Measurements from ENCODE around the gene ASCL5. TPM values are rescaled to one million over a fixed set of nuclear protein-coding genes. Genes with fewer than 3 reads are reported as not detected.

ASCL5 gene
- total and polyA plus RNA-seq, 3 experiments from 2014 or later = 0.22 TPM; not detected in 2

- H3K9me3 Mint-ChIP-seq = no peaks in the 10 kb centered on the region
- ChIA-PET CTCF (interaction anchor here (0.6 kb wide), 1 partner anchor 29 kb away, joined by 3 read pairs; no protein-coding TSS in a partner anchor), POLR2A (no interaction called here)
- DNase-seq = peak in 1 of 5 donors; percentile 14
- Histone ChIP-seq H3K27me3 (ENCODE audit: insufficient read depth, low read length, poor library complexity, severe bottlenecking) (no peaks in the 10 kb centered on the region), H3K27ac (ENCODE audit: low read depth, low read length) (no peak overlapping the region), H3K36me3 (ENCODE audit: insufficient read depth, low read length) (peaks cover 14% of the 10 kb centered on the region), H3K9me3 (ENCODE audit: low read length) (no peaks in the 10 kb centered on the region), H3K4me3 (ENCODE audit: low read length) (no peak overlapping the region), H3K4me1 (ENCODE audit: insufficient read depth, low read length) (no peaks in the 10 kb centered on the region)
- no peaks in the 10 kb centered on the region for H3K27me3 Mint-ChIP-seq
- no peak overlapping the region for H3K4me3 Mint-ChIP-seq
- no peaks in the 10 kb centered on the region for H3K4me1 Mint-ChIP-seq
- peaks cover 8 to 83% (median 22%) of the 10 kb centered on the region in 3 donors for H3K36me3 Mint-ChIP-seq
- no peak overlapping the region for H3K27ac Mint-ChIP-seq
Measured at GRCh38 chr1:201142011-201142848, 15.2 kb upstream of the ASCL5 start.

GRCh38 chr1:201141418-201141817 lies 14.4 kb upstream of the ASCL5 start:
- Histone ChIP-seq H3K36me3 (ENCODE audit: insufficient read depth, low read length) (peaks cover 14% of the 10 kb centered on the region), H3K4me1 (ENCODE audit: insufficient read depth, low read length) (no peaks in the 10 kb centered on the region), H3K9me3 (ENCODE audit: low read length) (no peaks in the 10 kb centered on the region), H3K27me3 (ENCODE audit: insufficient read depth, low read length, poor library complexity, severe bottlenecking) (no peaks in the 10 kb centered on the region), H3K4me3 (ENCODE audit: low read length) (no peak overlapping the region), H3K27ac (ENCODE audit: low read depth, low read length) (no peak overlapping the region)
- ChIA-PET POLR2A (no interaction called here), CTCF (no interaction called here)
- H3K36me3 Mint-ChIP-seq = peaks cover 8 to 78% (median 19%) of the 10 kb centered on the region in 3 donors
- H3K9me3 Mint-ChIP-seq = no peaks in the 10 kb centered on the region
- peak overlapping the region in 1 of 8 donors; percentile 84 for H3K27ac Mint-ChIP-seq
- DNase-seq = peak in 1 of 5 donors; percentile 28
- H3K27me3 Mint-ChIP-seq = no peaks in the 10 kb centered on the region
- H3K4me3 Mint-ChIP-seq = no peak overlapping the region
- no peaks in the 10 kb centered on the region for H3K4me1 Mint-ChIP-seq

DNA sequence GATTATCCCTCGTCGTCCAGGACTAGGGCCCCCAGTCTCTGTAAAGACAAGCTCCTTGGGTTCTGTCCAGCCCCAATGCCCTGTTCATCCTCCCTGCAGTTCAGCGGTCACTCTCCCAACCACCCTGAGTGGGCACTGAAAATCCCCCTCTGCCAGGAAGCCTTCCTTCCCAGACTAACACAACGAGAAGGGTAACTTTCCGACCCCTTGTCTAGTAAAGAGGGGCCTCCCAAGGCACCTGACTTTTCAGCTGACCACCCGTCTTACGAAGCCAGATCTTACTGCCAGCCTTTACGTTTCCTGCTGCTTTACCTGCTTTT lies 13.9 kb upstream of the ASCL5 start:
- Histone ChIP-seq H3K36me3 (ENCODE audit: insufficient read depth, low read length) (peaks cover 14% of the 10 kb centered on the region), H3K4me3 (ENCODE audit: low read length) (no peak overlapping the region), H3K27ac (ENCODE audit: low read depth, low read length) (no peak overlapping the region), H3K27me3 (ENCODE audit: insufficient read depth, low read length, poor library complexity, severe bottlenecking) (no peaks in the 10 kb centered on the region), H3K9me3 (ENCODE audit: low read length) (no peaks in the 10 kb centered on the region), H3K4me1 (ENCODE audit: insufficient read depth, low read length) (no peaks in the 10 kb centered on the region)
- no peaks in the 10 kb centered on the region for H3K4me1 Mint-ChIP-seq
- ChIA-PET CTCF (no interaction called here), POLR2A (no interaction called here)
- no peak overlapping the region for H3K4me3 Mint-ChIP-seq
- H3K27ac Mint-ChIP-seq = peak overlapping the region in 1 of 8 donors; percentile 59
- peak in 1 of 5 donors; percentile 17 for DNase-seq
- H3K36me3 Mint-ChIP-seq = peaks cover 8 to 76% (median 19%) of the 10 kb centered on the region in 3 donors
- H3K9me3 Mint-ChIP-seq = no peaks in the 10 kb centered on the region
- H3K27me3 Mint-ChIP-seq = no peaks in the 10 kb centered on the region

DNA sequence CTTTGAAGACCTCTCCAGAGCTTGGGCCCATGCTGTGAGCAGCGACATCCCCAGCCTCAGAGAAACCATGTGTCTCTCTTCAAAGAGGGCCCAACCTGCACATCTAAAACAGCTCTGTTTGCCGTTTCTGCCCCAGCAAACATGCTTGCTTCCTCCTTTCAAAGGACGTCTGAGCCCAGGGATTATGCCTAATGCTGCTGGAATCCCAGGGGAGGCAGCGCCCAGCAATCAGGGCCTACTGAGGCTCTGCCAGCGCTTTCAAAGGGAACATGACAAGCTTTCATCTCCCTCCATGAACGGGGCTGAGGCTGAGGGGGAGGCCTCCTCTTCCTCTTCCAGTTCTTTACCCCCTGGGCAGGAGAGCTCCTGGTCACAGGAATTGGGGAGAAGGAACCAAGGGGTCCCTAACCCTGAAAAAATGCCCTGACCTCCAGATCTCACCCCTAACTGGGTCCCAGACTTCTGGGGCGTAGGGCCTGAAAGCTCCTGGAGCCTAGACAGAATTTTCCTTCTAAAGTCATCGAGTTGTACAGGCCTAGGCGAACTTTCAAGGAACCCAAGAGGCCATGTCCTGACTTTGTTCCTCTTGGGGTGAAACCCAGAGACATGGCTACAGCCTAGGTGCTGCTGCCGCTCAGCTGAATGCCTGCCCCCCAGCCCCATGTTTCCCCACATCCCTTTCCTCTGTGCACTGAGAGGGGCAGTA lies 13.4 kb upstream of the ASCL5 start:
- no peak overlapping the region for H3K4me3 Mint-ChIP-seq
- CTCF ChIA-PET = interaction anchor here (0.7 kb wide), 1 partner anchor 26 kb away, joined by 3 read pairs; no protein-coding TSS in a partner anchor
- peaks cover 14% of the 10 kb centered on the region for H3K36me3 ChIP-seq (ENCODE audit: insufficient read depth, low read length)
- no peak overlapping the region for H3K4me3 ChIP-seq (ENCODE audit: low read length)
- no peaks in the 10 kb centered on the region for H3K9me3 ChIP-seq (ENCODE audit: low read length)
- no peaks in the 10 kb centered on the region for H3K27me3 Mint-ChIP-seq
- peaks cover 8 to 76% (median 22%) of the 10 kb centered on the region in 3 donors for H3K36me3 Mint-ChIP-seq
- no peaks in the 10 kb centered on the region for H3K27me3 ChIP-seq (ENCODE audit: insufficient read depth, low read length, poor library complexity, severe bottlenecking)
- no peaks in the 10 kb centered on the region for H3K4me1 ChIP-seq (ENCODE audit: insufficient read depth, low read length)
- H3K9me3 Mint-ChIP-seq = no peaks in the 10 kb centered on the region
- no peaks in the 10 kb centered on the region for H3K4me1 Mint-ChIP-seq
- DNase-seq = peak in 1 of 5 donors; percentile 20
- peak overlapping the region in 2 of 8 donors; percentile 59 to 74 for H3K27ac Mint-ChIP-seq
- H3K27ac ChIP-seq (ENCODE audit: low read depth, low read length) = no peak overlapping the region
- POLR2A ChIA-PET = no interaction called here

DNA sequence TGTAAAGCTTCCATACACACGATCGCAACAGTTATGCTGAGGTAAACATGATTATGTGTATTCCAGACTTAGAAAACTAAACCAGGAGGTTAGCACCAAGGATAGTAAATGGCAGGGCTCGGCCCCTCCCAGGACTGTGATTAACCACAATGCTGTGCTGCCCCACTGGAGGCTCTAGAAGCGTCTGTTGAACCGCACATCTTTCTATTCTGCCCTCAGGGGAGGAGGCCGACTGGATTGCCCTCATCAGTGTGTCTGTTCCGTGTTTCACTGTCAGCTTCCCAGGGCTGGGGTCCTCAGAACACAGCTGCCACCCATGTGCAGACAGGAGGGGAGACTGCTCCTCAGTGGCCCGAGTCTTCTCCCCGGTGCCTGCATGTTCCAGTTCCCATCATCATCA lies 12.8 kb upstream of the ASCL5 start:
- H3K36me3 ChIP-seq (ENCODE audit: insufficient read depth, low read length) = peaks cover 14% of the 10 kb centered on the region
- Mint-ChIP-seq H3K4me3 (no peak overlapping the region), H3K36me3 (peaks cover 8 to 76% (median 24%) of the 10 kb centered on the region in 3 donors), H3K9me3 (no peaks in the 10 kb centered on the region), H3K27me3 (no peaks in the 10 kb centered on the region), H3K4me1 (no peaks in the 10 kb centered on the region), H3K27ac (peak overlapping the region in 1 of 8 donors; percentile 74)
- ChIA-PET POLR2A (no interaction called here), CTCF (no interaction called here)
- H3K9me3 ChIP-seq (ENCODE audit: low read length) = no peaks in the 10 kb centered on the region
- no peak overlapping the region for H3K4me3 ChIP-seq (ENCODE audit: low read length)
- H3K4me1 ChIP-seq (ENCODE audit: insufficient read depth, low read length) = no peaks in the 10 kb centered on the region
- no peaks in the 10 kb centered on the region for H3K27me3 ChIP-seq (ENCODE audit: insufficient read depth, low read length, poor library complexity, severe bottlenecking)
- no peak overlapping the region for H3K27ac ChIP-seq (ENCODE audit: low read depth, low read length)
- DNase-seq = peak in 1 of 5 donors; percentile 28

DNA sequence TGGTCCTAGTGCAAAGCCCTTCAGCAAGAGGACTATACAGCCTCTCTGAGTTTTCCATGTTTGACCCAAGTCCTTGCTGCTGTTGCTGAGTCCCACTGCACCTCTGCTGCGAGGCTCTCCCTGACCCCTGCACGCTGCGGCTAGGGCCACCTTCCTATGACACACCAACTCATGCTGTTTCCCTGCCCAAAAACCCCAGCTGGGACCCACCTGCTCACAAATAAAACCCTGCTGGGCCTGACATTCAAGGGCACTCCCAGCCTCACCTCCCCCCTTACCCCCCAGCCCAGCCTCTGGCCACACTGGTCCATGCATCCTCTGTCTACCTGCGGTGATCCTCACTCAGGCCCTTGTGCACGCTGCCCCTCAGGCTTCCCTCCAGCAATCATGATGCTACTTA lies 12.3 kb upstream of the ASCL5 start:
- ChIA-PET POLR2A (no interaction called here), CTCF (no interaction called here)
- no peaks in the 10 kb centered on the region for H3K27me3 ChIP-seq (ENCODE audit: insufficient read depth, low read length, poor library complexity, severe bottlenecking)
- no peaks in the 10 kb centered on the region for H3K4me1 ChIP-seq (ENCODE audit: insufficient read depth, low read length)
- Mint-ChIP-seq H3K27me3 (no peaks in the 10 kb centered on the region), H3K9me3 (no peaks in the 10 kb centered on the region), H3K4me3 (no peak overlapping the region), H3K36me3 (peaks cover 6 to 76% (median 19%) of the 10 kb centered on the region in 3 donors), H3K4me1 (no peaks in the 10 kb centered on the region), H3K27ac (no peak overlapping the region)
- H3K9me3 ChIP-seq (ENCODE audit: low read length) = no peaks in the 10 kb centered on the region
- H3K4me3 ChIP-seq (ENCODE audit: low read length) = no peak overlapping the region
- no peak overlapping the region for H3K27ac ChIP-seq (ENCODE audit: low read depth, low read length)
- H3K36me3 ChIP-seq (ENCODE audit: insufficient read depth, low read length) = peaks cover 14% of the 10 kb centered on the region
- DNase-seq = peak in 1 of 5 donors; percentile 33

DNA sequence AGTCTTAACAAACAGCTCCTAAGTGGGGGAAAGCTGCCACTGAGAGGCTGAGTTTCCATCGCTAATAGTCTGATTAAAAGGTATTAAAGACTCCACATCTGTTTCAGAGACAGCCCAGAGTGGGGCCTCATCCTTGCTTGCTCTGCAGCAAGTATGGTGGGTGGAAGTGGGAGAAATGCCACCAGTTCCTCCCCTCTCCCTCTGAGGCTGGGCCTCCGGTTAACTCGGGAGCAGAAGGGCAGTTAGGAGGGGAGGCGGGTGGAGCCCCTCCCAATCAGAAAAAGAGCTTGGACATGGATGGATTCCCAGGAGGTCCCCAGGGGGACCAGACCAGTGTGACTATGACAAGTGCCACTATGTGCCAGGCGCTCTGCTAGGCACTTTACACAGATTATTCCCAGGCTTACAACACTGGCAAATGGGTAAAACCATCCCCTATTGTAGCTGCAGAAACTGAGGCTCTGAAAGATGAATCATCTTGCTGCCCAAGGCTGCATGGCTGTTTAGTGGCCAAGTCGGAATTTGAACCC lies 11.4 kb upstream of the ASCL5 start:
- peak in 1 of 5 donors; percentile 30 for DNase-seq
- peaks cover 0 to 68% (median 18%) of the 10 kb centered on the region in 3 donors for H3K36me3 Mint-ChIP-seq
- no peak overlapping the region for H3K27ac ChIP-seq (ENCODE audit: low read depth, low read length)
- peaks cover 11% of the 10 kb centered on the region for H3K36me3 ChIP-seq (ENCODE audit: insufficient read depth, low read length)
- no peaks in the 10 kb centered on the region for H3K4me1 ChIP-seq (ENCODE audit: insufficient read depth, low read length)
- no peak overlapping the region for H3K4me3 Mint-ChIP-seq
- peak overlapping the region in 1 of 8 donors; percentile 7 for H3K27ac Mint-ChIP-seq
- no peaks in the 10 kb centered on the region for H3K27me3 ChIP-seq (ENCODE audit: insufficient read depth, low read length, poor library complexity, severe bottlenecking)
- ChIA-PET CTCF (interaction anchor here (1.3 kb wide), 1 partner anchor 165 kb away, joined by 3 read pairs; no protein-coding TSS in a partner anchor), POLR2A (no interaction called here)
- H3K4me3 ChIP-seq (ENCODE audit: low read length) = no peak overlapping the region
- no peaks in the 10 kb centered on the region for H3K9me3 Mint-ChIP-seq
- H3K27me3 Mint-ChIP-seq = no peaks in the 10 kb centered on the region
- no peaks in the 10 kb centered on the region for H3K4me1 Mint-ChIP-seq
- H3K9me3 ChIP-seq (ENCODE audit: low read length) = no peaks in the 10 kb centered on the region
